Measurements from ENCODE around the gene FOXF1. TPM values are rescaled to one million over a fixed set of nuclear protein-coding genes. Genes with fewer than 3 reads are reported as not detected.

Gene FOXF1
- total RNA-seq, 1 donor from 2014 or later, result not detected

- intact Hi-C loops (cut with micrococcal nuclease), result no loop called here
Measured at GRCh38 chr16:86504315-86505184, 5.8 kb upstream of the FOXF1 start.

- intact Hi-C loops (cut with micrococcal nuclease), result no loop called here
Measured at GRCh38 chr16:86505185-86505898, 5.0 kb upstream of the FOXF1 start.

- intact Hi-C loops (cut with micrococcal nuclease), result loop anchor here (2.0 kb wide), 1 partner anchor 61 kb away; the partner anchor contains the start of gene FOXC2
Measured at GRCh38 chr16:86505899-86506864, 4.1 kb upstream of the FOXF1 start.

GRCh38 chr16:86507173-86508027, 2.9 kb upstream of the FOXF1 start:
- intact Hi-C loops (cut with micrococcal nuclease), result loop anchor here (2.0 kb wide), 1 partner anchor 59 kb away; the partner anchor contains the start of gene FOXC2

GRCh38 chr16:86508028-86508946, 2.0 kb upstream of the FOXF1 start:
- intact Hi-C loops (cut with micrococcal nuclease), result no loop called here

- intact Hi-C loops (cut with micrococcal nuclease), result no loop called here
Measured at GRCh38 chr16:86508947-86509758, 1.2 kb upstream of the FOXF1 start.

- intact Hi-C loops (cut with micrococcal nuclease), result no loop called here
Measured at GRCh38 chr16:86509759-86510464, 415 bp upstream of the FOXF1 start.

- intact Hi-C loops (cut with micrococcal nuclease), result no loop called here
Measured at GRCh38 chr16:86511317-86512161, 1.2 kb downstream of the FOXF1 start.

GRCh38 chr16:86512301-86512859, 2.1 kb downstream of the FOXF1 start:
- intact Hi-C loops (cut with micrococcal nuclease), result no loop called here

GRCh38 chr16:86512860-86513470, 2.6 kb downstream of the FOXF1 start:
- intact Hi-C loops (cut with micrococcal nuclease), result no loop called here

GRCh38 chr16:86513471-86514277, 3.3 kb downstream of the FOXF1 start:
- intact Hi-C loops (cut with micrococcal nuclease), result no loop called here

GRCh38 chr16:86514481-86515376, 4.4 kb downstream of the FOXF1 start:
- intact Hi-C loops (cut with micrococcal nuclease), result no loop called here

GRCh38 chr16:86515413-86515776, 5.1 kb downstream of the FOXF1 start:
- intact Hi-C loops (cut with micrococcal nuclease), result no loop called here

Data from T-helper 2 cell treated with Interferon-gamma antibody and Interleukin-4, amounts not matched to agents 100 ng/mL and 5 ng/mL, for 36 hours (primary cell).